ENCODE data around the gene PDE8A.

Gene PDE8A

DNA sequence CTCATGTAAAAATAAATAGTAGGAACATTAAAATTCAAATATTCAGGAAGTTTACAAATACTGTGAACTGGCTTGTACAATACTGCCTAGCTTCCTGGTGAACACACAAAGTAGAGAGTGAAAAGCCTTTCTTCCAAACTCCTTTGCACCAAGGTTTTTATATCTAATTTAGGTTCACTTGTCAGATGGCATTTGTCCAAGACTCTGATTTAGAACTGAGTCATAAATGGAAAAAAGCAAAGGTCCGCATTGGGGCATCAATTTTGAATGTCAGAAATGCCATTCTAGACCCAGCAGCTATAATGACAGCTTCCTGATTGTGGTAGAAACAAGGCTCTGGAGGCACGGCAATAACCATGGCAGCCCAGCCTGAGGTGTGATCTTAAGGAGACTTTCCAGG lies 160.7 kb downstream of the PDE8A start:
- no peaks in the 10 kb centered on the region for H3K27me3 ChIP-seq (ENCODE audit: insufficient read depth, low read depth, severe bottlenecking)
- H3K4me3 ChIP-seq (ENCODE audit: low read depth, low read length) = no peak overlapping the region
- TF ChIP-seq CTCF (IDR thresholded peaks at IDR 0.05; ENCODE audit: low read depth, low read length) = no peak
- H3K36me3 ChIP-seq = peaks cover 6% of the 10 kb centered on the region
- H3K27ac ChIP-seq = no peak overlapping the region; the same call in 1 of the 2 replicates
- H3K9me3 ChIP-seq (ENCODE audit: severe bottlenecking) = no peaks in the 10 kb centered on the region
- no peak for DNase-seq

GRCh38 chr15:85149465-85150129 lies 167.9 kb downstream of the PDE8A start:
- H3K27me3 ChIP-seq (ENCODE audit: insufficient read depth, low read depth, severe bottlenecking) = no peaks in the 10 kb centered on the region
- H3K9me3 ChIP-seq (ENCODE audit: severe bottlenecking) = no peaks in the 10 kb centered on the region
- no peak overlapping the region for H3K27ac ChIP-seq
- no peak overlapping the region for H3K4me3 ChIP-seq (ENCODE audit: low read depth, low read length)
- TF ChIP-seq CTCF (IDR thresholded peaks at IDR 0.05; ENCODE audit: low read depth, low read length) = no peak
- no peaks in the 10 kb centered on the region for H3K36me3 ChIP-seq
- DNase-seq = no peak

DNA sequence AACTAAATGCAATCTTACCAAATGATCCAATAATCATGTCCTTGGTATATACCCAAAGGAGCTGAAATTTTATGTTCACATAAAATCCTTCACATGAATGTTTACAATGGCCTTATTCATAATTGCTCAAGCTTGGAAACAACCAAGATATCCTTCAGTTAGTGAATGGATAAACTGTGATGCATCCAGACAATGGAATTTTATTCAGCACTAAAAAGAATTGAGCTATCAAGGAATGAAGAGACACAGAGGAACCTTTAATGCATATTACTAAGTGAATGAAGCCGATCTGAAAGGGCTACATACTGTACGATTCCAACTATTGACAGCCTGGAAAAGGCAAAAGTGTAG lies 168.4 kb downstream of the PDE8A start:
- Histone ChIP-seq H3K27me3 (ENCODE audit: insufficient read depth, low read depth, severe bottlenecking) (no peaks in the 10 kb centered on the region), H3K36me3 (no peaks in the 10 kb centered on the region), H3K27ac (no peak overlapping the region), H3K4me3 (ENCODE audit: low read depth, low read length) (no peak overlapping the region), H3K9me3 (ENCODE audit: severe bottlenecking) (no peaks in the 10 kb centered on the region)
- no peak for TF ChIP-seq CTCF (IDR thresholded peaks at IDR 0.05; ENCODE audit: low read depth, low read length)
- DNase-seq = no peak

- no peak overlapping the region for H3K27ac ChIP-seq
- DNase-seq = no peak
- H3K4me3 ChIP-seq (ENCODE audit: low read depth, low read length) = no peak overlapping the region
- H3K36me3 ChIP-seq = no peaks in the 10 kb centered on the region
- no peaks in the 10 kb centered on the region for H3K27me3 ChIP-seq (ENCODE audit: insufficient read depth, low read depth, severe bottlenecking)
- no peaks in the 10 kb centered on the region for H3K9me3 ChIP-seq (ENCODE audit: severe bottlenecking)
- no peak for TF ChIP-seq CTCF (IDR thresholded peaks at IDR 0.05; ENCODE audit: low read depth, low read length)
These were observed 169.5 kb downstream of the PDE8A start for GRCh38 chr15:85151145-85151544.

GRCh38 chr15:85151861-85152260 lies 170.2 kb downstream of the PDE8A start:
- no peak for TF ChIP-seq CTCF (IDR thresholded peaks at IDR 0.05; ENCODE audit: low read depth, low read length)
- Histone ChIP-seq H3K27me3 (ENCODE audit: insufficient read depth, low read depth, severe bottlenecking) (no peaks in the 10 kb centered on the region), H3K9me3 (ENCODE audit: severe bottlenecking) (no peaks in the 10 kb centered on the region), H3K27ac (no peak overlapping the region), H3K4me3 (ENCODE audit: low read depth, low read length) (no peak overlapping the region), H3K36me3 (no peaks in the 10 kb centered on the region)
- DNase-seq = no peak

DNA sequence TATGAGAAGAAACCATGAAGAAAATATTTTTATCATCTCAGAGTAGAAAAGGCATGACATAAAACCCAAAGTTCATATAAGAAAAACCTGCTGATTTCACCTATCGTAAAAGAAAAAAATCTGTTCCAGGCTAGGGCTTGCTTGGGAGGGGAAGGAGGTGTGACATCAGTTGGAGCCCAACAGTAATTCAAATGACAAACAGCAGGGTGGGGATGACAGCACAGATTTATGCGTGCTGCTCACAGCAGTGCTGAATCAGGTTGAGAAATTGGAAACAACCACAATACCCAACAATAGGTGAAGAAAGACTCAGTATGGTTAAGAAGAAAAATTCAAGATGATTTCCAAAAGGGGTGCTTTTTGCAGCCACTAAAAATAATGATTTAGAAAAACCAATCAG lies 172.4 kb downstream of the PDE8A start:
- no peak for TF ChIP-seq CTCF (IDR thresholded peaks at IDR 0.05; ENCODE audit: low read depth, low read length)
- H3K27ac ChIP-seq = no peak overlapping the region
- no peak overlapping the region for H3K4me3 ChIP-seq (ENCODE audit: low read depth, low read length)
- no peaks in the 10 kb centered on the region for H3K27me3 ChIP-seq (ENCODE audit: insufficient read depth, low read depth, severe bottlenecking)
- no peaks in the 10 kb centered on the region for H3K36me3 ChIP-seq
- DNase-seq = no peak
- H3K9me3 ChIP-seq (ENCODE audit: severe bottlenecking) = no peaks in the 10 kb centered on the region
